Right lobe of liver (tissue), 6 donors: ENCODE measurements around the gene PAX5. TPM values are rescaled to one million over a fixed set of nuclear protein-coding genes. Genes with fewer than 3 reads are reported as not detected.

Experiments
- ATAC-seq, 4 donors: fragments of 200-7000 bp; cut with Tn5 transposase; one replicate each; pipeline ENCODE4 v1.9.1; 2020; ENCODE audit warnings: mild to moderate bottlenecking in 4 of 4, moderate library complexity in 4 of 4
- DNase-seq, 3 donors: peaks; one replicate each; pipeline ENCODE4 v3.0.0-alpha.2; 2020
- H3K27ac ChIP-seq, 3 donors: fragments of 200-600 bp; one replicate each; pipeline ENCODE4 v1.8.0; 2022
- H3K27me3 ChIP-seq, 2 donors: fragments of 200-600 bp; one replicate each; pipeline ENCODE4 v1.8.0; 2022
- H3K36me3 ChIP-seq, 4 donors: fragments of 200-600 bp; sonication (generic) in 1 of 4; one replicate each; pipeline versions ENCODE4 v1.5.1 to v1.8.0; 2017 to 2022; ENCODE audit warnings: control low read depth in 1 of 4
- H3K4me1 ChIP-seq, 4 donors: fragments of 200-600 bp; sonication (generic) in 1 of 4; one replicate each; pipeline versions ENCODE4 v1.5.1 to v1.8.0; 2017 to 2022; ENCODE audit warnings: control low read depth in 1 of 4
- H3K4me3 ChIP-seq, 3 donors: fragments of 200-600 bp; one replicate each; pipeline ENCODE4 v1.8.0; 2022
- H3K9me3 ChIP-seq, 4 donors: fragments of 200-600 bp; sonication (generic) in 1 of 4; one replicate each; pipeline versions ENCODE4 v1.5.1 to v1.8.0; 2017 to 2022; ENCODE audit warnings: control low read depth in 1 of 4
- POLR2A ChIP-seq: fragments of 450-650 bp; IDR thresholded peaks from one replicate; pipeline ENCODE4 v1.6.1; 2017; ENCODE audit warnings: antibody characterized with exemption, mild to moderate bottlenecking
- WGBS: methylation state at CpG from one replicate; pipeline ENCODE4 v1.1.6; 2018; ENCODE audit warnings: low coverage, low lambda C conversion rate; ENCODE audit not compliant: insufficient coverage; ENCODE audit errors: missing lambda C conversion rate; 5-methylcytosine and 5-hydroxymethylcytosine counted together
- intact Hi-C, 2 donors: fragments of 100-400 bp; cut with DNase I; formaldehyde crosslinking; loops; one replicate each; pipeline versions ENCODE4 v1.11.2 to v1.14.1; 2022
- total RNA-seq, 6 experiments: library from RNA; depleted of rRNA in 2 of 6; stranded (reverse); fragments of >200 nt in 2 of 6; fragmentation: NEBNext Ultra II Directional in 3 of 6; extraction: Animal tissue kit (Norgen Biotek cat#: 25700) in 3 of 6; gene quantifications; one replicate each; pipeline versions ENCODE4 v1.1.0 to v1.2.4, GENCODE V29; 2016 to 2023
- TF ChIP-seq, protein P1 (sequence below), 4 donors: fragments of 200-600 bp in 3 of 4; fragments of 450-650 bp in 1 of 4; IDR thresholded peaks; one replicate each; pipeline versions ENCODE4 v1.5.1 to v1.8.0; 2016 to 2022; ENCODE audit warnings: antibody characterized with exemption in 4 of 4, mild to moderate bottlenecking in 2 of 4
- donor health status: DM: no; HTN: yes; CAD: no.
- donor health status: DM: no; HTN: no; CAD: no.
- donor health status: DM: no; HTN: no; CAD: no.
- donor health status: DM: no; HTN: yes; CAD: no.
- donor health status: DM: no; HTN: yes; CAD: no.

The PAX5 gene
- total RNA-seq, 6 experiments from 2014 or later, result 0.12 to 0.18 TPM; not detected in 4

DNA sequence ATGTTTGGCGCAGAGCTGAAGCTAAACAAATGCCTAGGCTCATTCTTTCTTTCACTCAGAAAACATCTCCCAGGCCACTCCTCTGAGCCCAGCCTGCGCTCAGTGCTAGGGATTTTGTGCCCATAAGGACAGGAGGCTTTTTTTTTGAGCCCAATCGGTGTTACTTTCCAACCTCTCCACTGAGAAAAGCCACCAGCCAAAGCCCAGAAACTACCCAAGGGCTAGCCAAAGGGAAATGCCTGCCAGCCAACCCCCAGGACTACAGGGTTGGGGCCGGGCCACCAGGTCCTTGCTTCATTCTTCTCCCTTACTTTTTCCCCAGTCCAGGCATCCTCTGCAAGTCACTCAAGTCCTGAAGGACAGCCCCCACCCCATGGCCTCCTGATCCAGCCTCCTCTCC, 134.7 kb downstream of the PAX5 start:
- H3K4me3 ChIP-seq, result no peak overlapping the region
- 80% methylated on average over 4 of the region's 4 CpGs for WGBS
- no peaks in the 10 kb centered on the region for H3K4me1 ChIP-seq
- no peaks in the 10 kb centered on the region for H3K9me3 ChIP-seq
- no peak overlapping the region for H3K27ac ChIP-seq
- intact Hi-C loops, result no loop called here
- DNase-seq (peak in 1 of 3 donors; percentile 14), ATAC-seq (no peak)
- no peaks in the 10 kb centered on the region for H3K27me3 ChIP-seq
- TF ChIP-seq POLR2A, result no peak
- TF ChIP-seq, protein P1, sequence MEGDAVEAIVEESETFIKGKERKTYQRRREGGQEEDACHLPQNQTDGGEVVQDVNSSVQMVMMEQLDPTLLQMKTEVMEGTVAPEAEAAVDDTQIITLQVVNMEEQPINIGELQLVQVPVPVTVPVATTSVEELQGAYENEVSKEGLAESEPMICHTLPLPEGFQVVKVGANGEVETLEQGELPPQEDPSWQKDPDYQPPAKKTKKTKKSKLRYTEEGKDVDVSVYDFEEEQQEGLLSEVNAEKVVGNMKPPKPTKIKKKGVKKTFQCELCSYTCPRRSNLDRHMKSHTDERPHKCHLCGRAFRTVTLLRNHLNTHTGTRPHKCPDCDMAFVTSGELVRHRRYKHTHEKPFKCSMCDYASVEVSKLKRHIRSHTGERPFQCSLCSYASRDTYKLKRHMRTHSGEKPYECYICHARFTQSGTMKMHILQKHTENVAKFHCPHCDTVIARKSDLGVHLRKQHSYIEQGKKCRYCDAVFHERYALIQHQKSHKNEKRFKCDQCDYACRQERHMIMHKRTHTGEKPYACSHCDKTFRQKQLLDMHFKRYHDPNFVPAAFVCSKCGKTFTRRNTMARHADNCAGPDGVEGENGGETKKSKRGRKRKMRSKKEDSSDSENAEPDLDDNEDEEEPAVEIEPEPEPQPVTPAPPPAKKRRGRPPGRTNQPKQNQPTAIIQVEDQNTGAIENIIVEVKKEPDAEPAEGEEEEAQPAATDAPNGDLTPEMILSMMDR (IDR thresholded peaks at IDR 0.05), result no peak
- no peaks in the 10 kb centered on the region for H3K36me3 ChIP-seq

DNA sequence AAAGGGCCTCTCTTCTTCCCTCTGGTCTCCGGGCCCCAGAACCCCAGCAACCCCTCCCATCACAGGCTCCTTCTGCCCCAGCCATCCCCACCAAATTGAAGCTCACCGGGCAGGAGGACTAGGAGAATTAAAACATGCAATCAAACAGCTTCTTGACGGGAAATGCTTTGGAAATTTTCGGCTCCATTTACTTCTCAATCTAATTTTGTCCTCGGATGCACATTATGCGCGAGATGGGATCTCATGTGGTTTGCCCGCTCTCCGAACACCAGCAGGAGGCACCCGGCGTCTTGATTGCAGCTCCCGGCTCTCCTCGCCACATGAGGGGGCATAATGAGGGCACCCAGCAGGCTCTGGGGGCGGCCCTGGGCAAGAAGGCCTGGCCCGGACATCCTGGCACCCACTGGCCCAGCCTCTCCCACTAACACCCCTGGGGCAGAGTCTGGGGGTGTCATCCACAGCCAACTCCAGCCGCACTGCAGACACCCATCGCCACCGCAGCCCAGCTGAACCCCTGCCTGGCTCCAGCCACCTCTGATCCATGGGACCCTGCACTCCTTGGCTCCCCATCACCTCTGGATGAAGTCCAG, 135.5 kb downstream of the PAX5 start:
- intact Hi-C loops, result no loop called here
- TF ChIP-seq POLR2A, result no peak
- TF ChIP-seq, protein P1 (IDR thresholded peaks at IDR 0.05), result no peak
- ATAC-seq (no peak), DNase-seq (peak in 1 of 3 donors; percentile 37)
- H3K36me3 ChIP-seq, result no peaks in the 10 kb centered on the region
- WGBS, result 71% methylated on average over 10 of the region's 18 CpGs
- H3K27ac ChIP-seq, result no peak overlapping the region
- H3K27me3 ChIP-seq, result no peaks in the 10 kb centered on the region
- H3K4me1 ChIP-seq, result no peaks in the 10 kb centered on the region
- H3K4me3 ChIP-seq, result no peak overlapping the region
- no peaks in the 10 kb centered on the region for H3K9me3 ChIP-seq

DNA sequence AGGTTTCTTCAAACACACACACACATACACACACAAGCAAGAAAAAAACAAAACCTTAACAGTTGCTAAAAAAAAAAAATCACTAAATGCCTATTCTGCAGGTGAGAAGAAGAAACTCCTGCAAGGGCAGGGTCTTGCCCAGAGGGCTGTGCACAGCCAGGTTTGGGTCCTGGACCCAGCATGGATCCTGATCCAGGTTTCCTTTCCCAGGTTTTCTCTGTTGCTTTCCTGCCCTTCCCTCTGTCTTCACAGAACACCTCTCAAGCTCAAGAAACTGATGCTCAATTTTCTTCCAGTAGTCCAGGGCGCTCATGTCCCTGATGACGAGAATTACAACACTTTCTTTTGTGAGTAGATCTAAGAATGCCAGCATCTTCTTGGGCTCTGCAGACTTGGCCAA, 136.6 kb downstream of the PAX5 start:
- Histone ChIP-seq H3K4me3 (no peak overlapping the region), H3K27me3 (no peaks in the 10 kb centered on the region), H3K36me3 (no peaks in the 10 kb centered on the region), H3K27ac (no peak overlapping the region), H3K9me3 (no peaks in the 10 kb centered on the region), H3K4me1 (no peaks in the 10 kb centered on the region)
- ATAC-seq, result no peak
- 31% methylated on average over 2 of the region's 2 CpGs for WGBS
- intact Hi-C loops, result no loop called here
- TF ChIP-seq, protein P1 (IDR thresholded peaks at IDR 0.05), result no peak
- TF ChIP-seq POLR2A, result no peak
- peak in 1 of 3 donors; percentile 5 for DNase-seq

- no peak for TF ChIP-seq POLR2A
- TF ChIP-seq, protein P1 (IDR thresholded peaks at IDR 0.05), result no peak
- Histone ChIP-seq H3K27me3 (no peaks in the 10 kb centered on the region), H3K36me3 (no peaks in the 10 kb centered on the region), H3K4me3 (no peak overlapping the region), H3K27ac (no peak overlapping the region), H3K9me3 (no peaks in the 10 kb centered on the region), H3K4me1 (no peaks in the 10 kb centered on the region)
- intact Hi-C loops, result no loop called here
- DNase-seq (peak in 1 of 3 donors; percentile 32), ATAC-seq (no peak)
- 71% methylated on average over 7 of the region's 10 CpGs for WGBS
Observed at GRCh38 chr9:36897019-36897418, 137.0 kb downstream of the PAX5 start.
